SK-N-SH treated with all-trans-retinoic acid at 6 μM for 48 hours (cell line): Measurements from ENCODE around the gene CHRNA1.

ENCODE experiments used
- CREB5 ChIP-seq: fragments of 250-450 bp; sonication (Bioruptor Pico); IDR thresholded peaks from 2 replicates; pipeline ENCODE4 v1.5.1; 2020; ENCODE audit warnings: low read depth, mild to moderate bottlenecking, moderate library complexity
- CSDC2 ChIP-seq: fragments of 250-450 bp; sonication (Bioruptor Pico); IDR thresholded peaks from 2 replicates; pipeline ENCODE4 v1.5.0; 2020; ENCODE audit warnings: mild to moderate bottlenecking, moderate library complexity
- OSR1 ChIP-seq: fragments of 250-450 bp; sonication (Bioruptor Pico); IDR thresholded peaks from 2 replicates; pipeline ENCODE4 v1.8.0; 2022; ENCODE audit warnings: moderate library complexity, mild to moderate bottlenecking, inconsistent platforms
- PATZ1 ChIP-seq: fragments of 250-450 bp; sonication (Bioruptor Pico); IDR thresholded peaks from 2 replicates; pipeline ENCODE4 v1.8.0; 2020; ENCODE audit warnings: mild to moderate bottlenecking, moderate library complexity, borderline replicate concordance
- RARB ChIP-seq: fragments of 250-450 bp; sonication (Bioruptor Pico); IDR thresholded peaks from 2 replicates; pipeline ENCODE4 v1.8.0; 2021; ENCODE audit warnings: mild to moderate bottlenecking, moderate library complexity
- SNAI2 ChIP-seq: fragments of 250-450 bp; sonication (Bioruptor Pico); IDR thresholded peaks from 2 replicates; pipeline ENCODE4 v1.5.0; 2020; ENCODE audit warnings: mild to moderate bottlenecking, moderate library complexity
- TSHZ2 ChIP-seq: fragments of 250-450 bp; sonication (Bioruptor Pico); IDR thresholded peaks from 2 replicates; pipeline ENCODE4 v1.5.0; 2020; ENCODE audit warnings: mild to moderate bottlenecking, moderate library complexity
- ZC3H10 ChIP-seq: fragments of 250-450 bp; sonication (Bioruptor Pico); IDR thresholded peaks from 2 replicates; pipeline ENCODE4 v1.5.1; 2021; ENCODE audit warnings: mild to moderate bottlenecking, moderate library complexity

- TF ChIP-seq CREB5 (CRISPR knock-in tag) = no peak
- TF ChIP-seq SNAI2 (CRISPR knock-in tag) = no peak
- TF ChIP-seq ZC3H10 (CRISPR knock-in tag) = no peak
- no peak for TF ChIP-seq CSDC2 (CRISPR knock-in tag)
- TF ChIP-seq TSHZ2 (CRISPR knock-in tag) = no peak
- TF ChIP-seq RARB (CRISPR knock-in tag) = no peak
- TF ChIP-seq OSR1 (CRISPR knock-in tag) = no peak
- TF ChIP-seq PATZ1 (CRISPR knock-in tag) = no peak
These were observed 46.4 kb downstream of the CHRNA1 start for GRCh38 chr2:174717916-174718315.
